Renal cortex interstitium (tissue), 15 donors: ENCODE measurements around the gene CSRP1. TPM values are rescaled to one million over a fixed set of nuclear protein-coding genes. Genes with fewer than 3 reads are reported as not detected.
"Not testable (repeated sequence)": the region's sequence is repeated elsewhere in the genome, so short reads cannot be mapped to it uniquely, and the experiment has no call there.

Source experiments
- DNase-seq, 11 donors: peaks; one replicate each; pipeline ENCODE4 v3.0.0-alpha.2; 2013; ENCODE audit warnings: low read depth in 9 of 11, low spot score in 4 of 11; ENCODE audit errors: extremely low read depth in 1 of 11
- long read RNA-seq, 16 experiments: transcript quantifications; one replicate each; lab custom pipeline, GENCODE V29; 2026
- polyA plus RNA-seq, 3 donors: library from polyadenylated mRNA; unstranded; fragments of 120-200 nt; gene quantifications; one replicate each; pipeline ENCODE4 v1.2.1, GENCODE V29; 2013; ENCODE audit not compliant: insufficient read length in 3 of 3

The CSRP1 gene
- 100 to 1,000 TPM; 146 to 154 (median 149) TPM for polyA plus RNA-seq
- long read RNA-seq, donor 1, full-length matches to known transcripts, result 31 of 31 reads
- long read RNA-seq, donor 1, partial matches to known transcripts, result 0 of 31 reads
- long read RNA-seq, donor 1, other reads (novel, unspliced or antisense), result 0 of 31 reads
- long read RNA-seq, donor 2, full-length matches to known transcripts, result 45 of 45 reads
- long read RNA-seq, donor 2, partial matches to known transcripts, result 0 of 45 reads
- long read RNA-seq, donor 2, other reads (novel, unspliced or antisense), result 0 of 45 reads
- long read RNA-seq, donor 3, full-length matches to known transcripts, result 70 of 82 reads
- long read RNA-seq, donor 3, partial matches to known transcripts, result 12 of 82 reads
- long read RNA-seq, donor 3, other reads (novel, unspliced or antisense), result 0 of 82 reads
- long read RNA-seq, donor 4, full-length matches to known transcripts, result 39 of 45 reads
- long read RNA-seq, donor 4, partial matches to known transcripts, result 6 of 45 reads
- long read RNA-seq, donor 4, other reads (novel, unspliced or antisense), result 0 of 45 reads
- long read RNA-seq, donor 5, result 0 reads
- long read RNA-seq, donor 6, full-length matches to known transcripts, result 41 of 52 reads
- long read RNA-seq, donor 6, partial matches to known transcripts, result 11 of 52 reads
- long read RNA-seq, donor 6, other reads (novel, unspliced or antisense), result 0 of 52 reads
- long read RNA-seq, donor 7, full-length matches to known transcripts, result 63 of 69 reads
- long read RNA-seq, donor 7, partial matches to known transcripts, result 6 of 69 reads
- long read RNA-seq, donor 7, other reads (novel, unspliced or antisense), result 0 of 69 reads
- long read RNA-seq, donor 8, full-length matches to known transcripts, result 83 of 90 reads
- long read RNA-seq, donor 8, partial matches to known transcripts, result 7 of 90 reads
- long read RNA-seq, donor 8, other reads (novel, unspliced or antisense), result 0 of 90 reads
- long read RNA-seq, donor 9, full-length matches to known transcripts, result 48 of 48 reads
- long read RNA-seq, donor 9, partial matches to known transcripts, result 0 of 48 reads
- long read RNA-seq, donor 9, other reads (novel, unspliced or antisense), result 0 of 48 reads
- long read RNA-seq, donor 10, full-length matches to known transcripts, result 37 of 43 reads
- long read RNA-seq, donor 10, partial matches to known transcripts, result 6 of 43 reads
- long read RNA-seq, donor 10, other reads (novel, unspliced or antisense), result 0 of 43 reads
- long read RNA-seq, donor 11, full-length matches to known transcripts, result 36 of 46 reads
- long read RNA-seq, donor 11, partial matches to known transcripts, result 10 of 46 reads
- long read RNA-seq, donor 11, other reads (novel, unspliced or antisense), result 0 of 46 reads
- long read RNA-seq, donor 12, full-length matches to known transcripts, result 13 of 13 reads
- long read RNA-seq, donor 12, partial matches to known transcripts, result 0 of 13 reads
- long read RNA-seq, donor 12, other reads (novel, unspliced or antisense), result 0 of 13 reads
- long read RNA-seq, donor 13, full-length matches to known transcripts, result 69 of 88 reads
- long read RNA-seq, donor 13, partial matches to known transcripts, result 19 of 88 reads
- long read RNA-seq, donor 13, other reads (novel, unspliced or antisense), result 0 of 88 reads
- long read RNA-seq, donor 14, full-length matches to known transcripts, result 53 of 59 reads
- long read RNA-seq, donor 14, partial matches to known transcripts, result 6 of 59 reads
- long read RNA-seq, donor 14, other reads (novel, unspliced or antisense), result 0 of 59 reads
- long read RNA-seq, donor 15, full-length matches to known transcripts, result 26 of 26 reads
- long read RNA-seq, donor 15, partial matches to known transcripts, result 0 of 26 reads
- long read RNA-seq, donor 15, other reads (novel, unspliced or antisense), result 0 of 26 reads
- long read RNA-seq, donor 16, full-length matches to known transcripts, result 114 of 135 reads
- long read RNA-seq, donor 16, partial matches to known transcripts, result 15 of 135 reads
- long read RNA-seq, donor 16, other reads (novel, unspliced or antisense), result 6 of 135 reads

- peak in 6 of 11 donors; percentile 68 to 80 (median 74) for DNase-seq
Observed at GRCh38 chr1:201506557-201507359, at the start of gene CSRP1. CSRP1 (minus strand) TSS chr1:201507123; CDS start chr1:201496303, 10,820 bp downstream.

- no peak for DNase-seq
Observed at GRCh38 chr1:201555593-201555945, 48.6 kb upstream of the CSRP1 start.

- no peak for DNase-seq
Observed at GRCh38 chr1:201554789-201555592, 48.1 kb upstream of the CSRP1 start.

GRCh38 chr1:201554190-201554600 lies 47.3 kb upstream of the CSRP1 start:
- no peak for DNase-seq

- no peak for DNase-seq
Observed at GRCh38 chr1:201553496-201554189, 46.7 kb upstream of the CSRP1 start.

- DNase-seq, result no peak
Observed at GRCh38 chr1:201552941-201553351, 46.0 kb upstream of the CSRP1 start.

- DNase-seq, result no peak
Observed at GRCh38 chr1:201551877-201552731, 45.2 kb upstream of the CSRP1 start.

- DNase-seq, result no peak
Observed at GRCh38 chr1:201551096-201551495, 44.2 kb upstream of the CSRP1 start.

GRCh38 chr1:201549522-201549921 lies 42.6 kb upstream of the CSRP1 start:
- not testable (repeated sequence) for DNase-seq

- DNase-seq, result no peak
Observed at GRCh38 chr1:201545851-201546492, 39.0 kb upstream of the CSRP1 start.

- DNase-seq, result no peak
Observed at GRCh38 chr1:201544710-201545109, 37.8 kb upstream of the CSRP1 start.

- no peak for DNase-seq
Observed at GRCh38 chr1:201543871-201544642, 37.1 kb upstream of the CSRP1 start.

- no peak for DNase-seq
Observed at GRCh38 chr1:201542309-201543035, 35.5 kb upstream of the CSRP1 start.
